ENCODE data around the gene BEAN1.
"Not testable (repeated sequence)": the region's sequence is repeated elsewhere in the genome, so short reads cannot be mapped to it uniquely, and the experiment has no call there.

BEAN1 gene

DNA sequence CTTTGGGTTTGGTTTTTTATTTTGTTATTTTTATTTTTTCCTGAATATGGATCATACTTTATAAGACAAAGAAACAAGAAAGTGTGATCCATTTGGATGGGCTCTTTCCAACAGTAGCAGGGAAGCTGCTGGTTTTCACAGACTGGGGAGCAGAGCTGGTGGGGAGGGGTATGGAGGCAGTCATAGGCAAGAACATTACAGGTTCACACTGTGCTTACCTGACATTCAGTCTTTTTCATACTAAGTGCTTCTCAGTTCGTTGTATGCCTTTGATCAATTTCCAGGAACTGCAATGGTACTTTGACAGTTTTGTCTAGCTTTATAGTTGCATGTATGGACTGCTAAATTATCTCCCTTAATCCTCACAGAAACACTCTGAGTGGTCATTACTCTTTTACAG is 27.7 kb downstream of the BEAN1 start:
- no peaks in the 10 kb centered on the region for H3K36me3 Mint-ChIP-seq (ENCODE audit: low read depth)
- H3K27ac Mint-ChIP-seq: no peak overlapping the region
- no peaks in the 10 kb centered on the region for H3K4me1 Mint-ChIP-seq (ENCODE audit: low read depth)
- H3K4me3 Mint-ChIP-seq: no peak overlapping the region
- H3K27me3 Mint-ChIP-seq: peaks cover 28% of the 10 kb centered on the region
- intact Hi-C loops (cut with micrococcal nuclease): no loop called here
- no peaks in the 10 kb centered on the region for H3K9me3 Mint-ChIP-seq

DNA sequence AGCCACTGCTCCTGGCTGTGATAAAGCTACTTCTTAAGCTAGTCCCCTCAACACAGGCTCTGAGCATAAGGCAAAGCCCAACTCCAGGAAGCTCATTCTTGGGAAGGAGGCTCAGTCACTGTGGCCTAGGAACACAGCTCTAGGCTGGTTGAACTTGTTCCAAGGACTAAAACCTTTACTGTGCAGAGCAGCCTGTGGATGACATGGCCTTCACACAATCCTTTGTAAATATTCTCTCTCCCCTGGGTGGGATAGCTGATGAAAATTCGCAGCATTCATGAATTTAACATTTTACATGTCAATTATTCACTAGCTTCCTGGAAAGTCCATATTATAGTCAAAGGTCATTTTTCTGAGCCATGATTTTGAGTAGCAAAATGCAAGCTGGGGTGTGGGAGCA is 28.9 kb downstream of the BEAN1 start:
- Mint-ChIP-seq H3K9me3 (no peaks in the 10 kb centered on the region), H3K27me3 (peaks cover 35% of the 10 kb centered on the region), H3K4me3 (no peak overlapping the region), H3K36me3 (ENCODE audit: low read depth) (no peaks in the 10 kb centered on the region), H3K4me1 (ENCODE audit: low read depth) (no peaks in the 10 kb centered on the region), H3K27ac (no peak overlapping the region)
- intact Hi-C loops (cut with micrococcal nuclease): no loop called here

DNA sequence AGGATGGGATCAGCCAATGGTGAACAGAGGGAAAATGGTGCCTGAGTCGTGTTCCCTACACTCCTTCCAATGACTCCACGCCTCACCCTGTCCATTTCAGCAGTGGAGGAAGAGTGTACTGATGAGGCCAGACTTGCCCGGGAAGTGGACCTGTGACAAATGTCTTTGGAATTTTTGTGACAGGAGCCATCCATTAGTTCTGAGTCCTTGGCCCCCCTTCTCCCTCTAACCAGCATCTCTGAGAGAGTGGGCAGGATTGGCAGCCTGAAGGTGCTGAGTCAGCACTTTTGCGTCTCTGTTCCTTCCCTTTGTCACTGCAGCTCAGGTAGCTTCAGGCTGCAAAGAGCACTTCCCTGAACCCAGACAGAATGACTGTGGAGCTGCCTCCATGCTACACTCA is 30.8 kb downstream of the BEAN1 start:
- no peak overlapping the region for H3K4me3 Mint-ChIP-seq
- no peaks in the 10 kb centered on the region for H3K4me1 Mint-ChIP-seq (ENCODE audit: low read depth)
- no peaks in the 10 kb centered on the region for H3K9me3 Mint-ChIP-seq
- peaks cover 49% of the 10 kb centered on the region for H3K27me3 Mint-ChIP-seq
- intact Hi-C loops (cut with micrococcal nuclease): no loop called here
- H3K27ac Mint-ChIP-seq: no peak overlapping the region
- H3K36me3 Mint-ChIP-seq (ENCODE audit: low read depth): no peaks in the 10 kb centered on the region

DNA sequence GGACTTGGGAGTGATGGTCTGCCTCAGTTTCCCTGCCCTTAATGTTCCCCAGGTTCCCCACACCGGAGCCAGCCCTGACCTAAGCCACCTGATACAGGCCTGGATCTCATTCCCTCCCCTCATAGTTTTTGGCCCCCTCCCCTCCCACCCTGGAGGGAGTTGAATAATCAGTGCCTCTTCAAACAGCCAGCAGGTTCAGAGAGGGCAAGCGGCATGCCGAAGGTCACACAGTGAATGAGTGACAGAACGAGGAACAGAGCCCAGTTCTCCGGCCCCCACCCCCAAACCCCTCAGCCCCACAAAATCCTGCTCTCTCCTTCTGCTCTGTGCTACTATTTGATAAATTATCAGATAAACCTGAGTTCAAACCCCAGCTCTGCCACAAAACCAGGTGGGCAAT is 31.2 kb downstream of the BEAN1 start:
- Mint-ChIP-seq H3K36me3 (ENCODE audit: low read depth) (no peaks in the 10 kb centered on the region), H3K9me3 (no peaks in the 10 kb centered on the region), H3K27ac (no peak overlapping the region), H3K4me1 (ENCODE audit: low read depth) (no peaks in the 10 kb centered on the region), H3K4me3 (no peak overlapping the region), H3K27me3 (peaks cover 51% of the 10 kb centered on the region)
- intact Hi-C loops (cut with micrococcal nuclease): no loop called here

DNA sequence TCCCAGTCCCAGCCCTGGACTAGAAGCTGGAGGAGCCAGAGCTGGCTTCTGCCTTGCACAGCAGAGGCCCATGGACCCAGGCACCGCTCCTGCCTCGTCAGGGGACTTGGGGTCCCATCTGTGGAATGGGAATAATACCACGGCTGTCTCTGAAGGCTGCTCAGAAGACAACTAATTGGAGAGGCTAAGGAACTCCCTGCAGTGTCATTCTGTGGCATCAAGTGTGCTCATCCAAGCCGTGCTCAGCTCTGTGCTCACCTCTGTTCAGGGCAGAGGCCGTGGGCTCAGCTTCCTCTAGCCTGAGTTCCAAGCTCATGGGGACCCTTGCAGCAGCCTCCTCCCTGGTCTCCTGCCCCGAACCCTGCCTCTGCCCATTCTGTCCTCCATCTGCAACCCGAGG is 31.8 kb downstream of the BEAN1 start:
- intact Hi-C loops (cut with micrococcal nuclease): no loop called here
- H3K27me3 Mint-ChIP-seq: peaks cover 57% of the 10 kb centered on the region
- no peaks in the 10 kb centered on the region for H3K9me3 Mint-ChIP-seq
- no peak overlapping the region for H3K27ac Mint-ChIP-seq
- H3K36me3 Mint-ChIP-seq (ENCODE audit: low read depth): no peaks in the 10 kb centered on the region
- no peaks in the 10 kb centered on the region for H3K4me1 Mint-ChIP-seq (ENCODE audit: low read depth)
- no peak overlapping the region for H3K4me3 Mint-ChIP-seq

DNA sequence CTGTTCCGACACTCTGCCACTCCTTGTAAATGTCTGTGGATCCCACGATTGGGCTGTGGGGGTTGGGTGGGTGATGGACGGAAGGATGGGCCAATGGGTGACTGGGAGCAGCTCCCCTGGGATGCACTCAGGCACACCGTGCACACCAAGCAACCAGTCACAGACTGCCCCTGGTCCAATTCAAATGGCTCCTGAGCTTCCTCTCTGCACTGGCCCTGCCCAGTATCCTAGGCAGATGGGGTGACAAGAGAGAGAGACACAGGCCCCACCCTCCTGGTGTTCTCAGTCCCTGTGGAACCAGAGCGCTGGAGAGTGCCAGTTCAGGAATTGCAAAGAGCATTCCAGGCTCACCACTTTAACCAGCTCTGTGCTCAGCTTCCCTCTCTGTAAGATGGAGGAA is 32.8 kb downstream of the BEAN1 start:
- intact Hi-C loops (cut with micrococcal nuclease): no loop called here
- Mint-ChIP-seq H3K27me3 (peaks cover 59% of the 10 kb centered on the region), H3K4me3 (no peak overlapping the region), H3K4me1 (ENCODE audit: low read depth) (no peaks in the 10 kb centered on the region), H3K36me3 (ENCODE audit: low read depth) (no peaks in the 10 kb centered on the region), H3K9me3 (no peaks in the 10 kb centered on the region), H3K27ac (no peak overlapping the region)

DNA sequence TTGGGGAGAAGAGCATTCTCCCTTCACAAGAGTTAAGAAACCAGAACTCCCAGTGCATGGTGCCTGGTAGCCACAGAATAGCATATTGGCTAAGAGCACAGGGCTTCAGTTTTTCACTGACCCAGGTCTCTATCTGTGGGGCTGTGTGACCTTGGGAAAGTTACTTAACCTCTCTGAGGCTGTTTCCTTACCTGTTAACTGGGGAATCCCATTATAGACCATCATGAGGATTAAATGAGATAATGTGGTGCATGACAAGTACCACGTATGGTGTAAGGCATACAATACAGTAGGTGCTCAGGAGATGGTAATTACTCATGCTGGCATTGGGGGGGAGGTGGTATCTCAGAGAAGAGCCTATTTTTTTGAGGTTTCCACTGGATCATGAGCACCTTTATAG is 33.6 kb downstream of the BEAN1 start:
- Mint-ChIP-seq H3K36me3 (ENCODE audit: low read depth) (no peaks in the 10 kb centered on the region), H3K27me3 (peaks cover 59% of the 10 kb centered on the region), H3K4me3 (no peak overlapping the region), H3K4me1 (ENCODE audit: low read depth) (no peaks in the 10 kb centered on the region), H3K27ac (no peak overlapping the region), H3K9me3 (no peaks in the 10 kb centered on the region)
- intact Hi-C loops (cut with micrococcal nuclease): no loop called here

DNA sequence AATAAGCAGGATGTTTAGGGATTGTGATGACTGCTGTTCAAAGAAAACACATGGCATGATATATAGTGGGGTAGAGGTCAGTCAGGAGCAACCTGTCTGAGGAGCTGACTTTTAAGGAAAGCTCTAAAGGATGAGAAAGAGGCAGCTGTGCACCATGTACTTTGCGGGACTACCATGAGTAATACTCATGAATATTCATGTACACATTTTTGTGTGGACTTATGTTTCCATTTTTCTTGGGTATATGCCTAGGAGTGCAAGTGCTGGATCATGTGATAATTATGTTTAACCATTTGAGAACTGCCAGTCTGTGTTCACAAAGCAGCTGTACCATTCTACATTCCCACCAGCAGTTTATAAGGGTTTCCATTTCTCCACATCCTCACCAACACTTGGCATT is 35.8 kb downstream of the BEAN1 start:
- H3K4me1 Mint-ChIP-seq (ENCODE audit: low read depth): no peaks in the 10 kb centered on the region
- H3K9me3 Mint-ChIP-seq: no peaks in the 10 kb centered on the region
- no peaks in the 10 kb centered on the region for H3K36me3 Mint-ChIP-seq (ENCODE audit: low read depth)
- peaks cover 56% of the 10 kb centered on the region for H3K27me3 Mint-ChIP-seq
- no peak overlapping the region for H3K27ac Mint-ChIP-seq
- no peak overlapping the region for H3K4me3 Mint-ChIP-seq
- intact Hi-C loops (cut with micrococcal nuclease): no loop called here

DNA sequence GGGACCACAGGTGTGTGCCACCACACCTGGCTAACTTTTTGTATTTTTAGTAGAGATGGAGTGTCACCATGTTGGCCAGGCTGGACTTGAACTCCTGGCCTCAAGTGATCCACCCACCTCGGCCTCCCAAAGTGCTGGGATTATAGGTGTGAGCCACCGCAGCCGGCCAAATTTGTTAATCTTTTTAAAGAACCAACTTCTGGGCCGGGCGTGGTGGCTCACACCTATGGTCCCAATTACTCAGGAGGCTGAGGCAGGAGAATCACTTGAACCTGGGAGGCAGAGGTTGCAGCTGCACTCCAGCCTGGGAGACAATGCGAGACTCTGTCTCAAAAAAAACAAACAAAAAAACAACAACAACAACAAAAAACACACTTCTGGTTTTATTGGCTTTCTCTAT is 38.9 kb downstream of the BEAN1 start:
- peaks cover 47% of the 10 kb centered on the region for H3K27me3 Mint-ChIP-seq
- H3K4me1 Mint-ChIP-seq (ENCODE audit: low read depth); H3K27ac Mint-ChIP-seq; intact Hi-C loops (cut with micrococcal nuclease); H3K4me3 Mint-ChIP-seq; H3K9me3 Mint-ChIP-seq; H3K36me3 Mint-ChIP-seq (ENCODE audit: low read depth): not testable (repeated sequence)

DNA sequence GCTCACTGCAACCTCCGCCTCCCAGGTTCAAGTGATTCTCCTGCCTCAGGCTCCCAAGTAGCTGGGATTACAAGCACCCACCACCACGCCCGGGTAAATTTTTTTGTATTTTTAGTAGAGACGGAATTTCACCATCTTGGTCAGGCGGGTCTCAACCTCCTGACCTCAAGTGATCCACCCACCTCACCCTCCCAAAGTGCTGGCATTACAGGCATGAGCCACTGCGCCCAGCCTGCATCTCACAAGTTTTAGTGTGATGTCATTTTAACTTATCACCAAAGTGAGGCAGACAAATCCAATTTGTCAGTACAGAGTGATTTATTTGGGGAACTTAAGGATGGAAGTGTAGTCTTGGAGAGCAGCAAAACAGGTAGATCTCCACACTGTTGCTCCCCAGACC is 39.5 kb downstream of the BEAN1 start:
- H3K27me3 Mint-ChIP-seq: peaks cover 46% of the 10 kb centered on the region

DNA sequence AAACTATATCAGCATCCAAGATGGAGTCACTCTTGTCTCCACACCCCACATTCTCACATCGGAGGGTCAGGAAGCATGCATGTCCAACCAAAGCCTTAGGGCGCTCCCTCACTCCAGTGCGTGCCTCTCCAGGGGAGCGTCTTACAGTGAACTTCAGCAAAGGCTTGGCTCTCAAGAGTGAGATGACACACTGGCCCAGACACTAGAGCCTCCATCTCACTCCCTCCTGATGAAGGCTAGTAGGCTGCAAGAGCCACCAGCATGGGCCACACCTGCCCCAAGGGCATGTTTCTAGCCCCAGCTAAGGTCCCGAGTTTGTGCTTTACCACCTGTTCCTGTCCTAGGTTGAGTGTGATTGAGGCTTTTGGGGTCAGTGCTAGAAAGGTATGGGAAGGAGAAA is 40.5 kb downstream of the BEAN1 start:
- H3K27me3 Mint-ChIP-seq: peaks cover 44% of the 10 kb centered on the region
- H3K4me1 Mint-ChIP-seq (ENCODE audit: low read depth): no peaks in the 10 kb centered on the region
- H3K27ac Mint-ChIP-seq: no peak overlapping the region
- no peaks in the 10 kb centered on the region for H3K36me3 Mint-ChIP-seq (ENCODE audit: low read depth)
- H3K9me3 Mint-ChIP-seq: no peaks in the 10 kb centered on the region
- intact Hi-C loops (cut with micrococcal nuclease): no loop called here
- no peak overlapping the region for H3K4me3 Mint-ChIP-seq

More for the DNA sequence above, 39.5 kb downstream of the BEAN1 start:
- H3K27ac Mint-ChIP-seq; intact Hi-C loops (cut with micrococcal nuclease); H3K36me3 Mint-ChIP-seq (ENCODE audit: low read depth); H3K4me3 Mint-ChIP-seq; H3K4me1 Mint-ChIP-seq (ENCODE audit: low read depth); H3K9me3 Mint-ChIP-seq: not testable (repeated sequence)

DNA sequence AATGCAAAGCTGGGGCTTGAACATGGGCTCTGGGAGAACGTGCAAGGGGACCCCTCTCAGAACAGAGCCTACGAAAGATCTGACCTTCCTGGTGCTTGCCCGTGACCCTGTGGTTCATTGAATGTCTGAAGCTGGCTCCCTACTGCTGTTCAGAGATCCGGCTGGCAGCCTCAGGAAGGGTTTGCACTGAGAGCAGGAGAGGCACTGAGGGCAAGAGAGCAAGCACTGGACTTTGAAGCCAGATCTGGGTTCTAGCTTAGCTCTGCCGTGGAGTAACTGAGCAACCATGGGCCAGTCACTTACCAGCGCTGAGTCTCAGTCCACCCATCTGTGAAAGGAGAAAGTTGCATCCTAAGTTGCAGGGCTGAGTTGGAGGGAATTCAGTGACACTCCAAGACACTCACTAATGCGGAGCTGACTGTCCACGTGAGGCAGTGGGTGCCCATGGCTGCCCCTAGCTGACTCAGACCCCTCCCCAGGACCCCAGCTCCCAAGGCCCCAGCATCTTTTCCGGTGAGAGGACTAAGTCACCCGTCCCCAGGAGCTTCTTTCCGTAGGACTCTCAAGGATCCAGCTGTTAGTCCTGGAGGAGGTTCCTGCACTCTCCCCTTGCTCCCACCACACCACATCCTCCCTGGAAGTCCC is 41.3 kb downstream of the BEAN1 start:
- H3K9me3 Mint-ChIP-seq: no peaks in the 10 kb centered on the region
- no peaks in the 10 kb centered on the region for H3K36me3 Mint-ChIP-seq (ENCODE audit: low read depth)
- intact Hi-C loops (cut with micrococcal nuclease): no loop called here
- H3K4me3 Mint-ChIP-seq: no peak overlapping the region
- no peaks in the 10 kb centered on the region for H3K4me1 Mint-ChIP-seq (ENCODE audit: low read depth)
- H3K27me3 Mint-ChIP-seq: peaks cover 38% of the 10 kb centered on the region
- H3K27ac Mint-ChIP-seq: no peak overlapping the region

DNA sequence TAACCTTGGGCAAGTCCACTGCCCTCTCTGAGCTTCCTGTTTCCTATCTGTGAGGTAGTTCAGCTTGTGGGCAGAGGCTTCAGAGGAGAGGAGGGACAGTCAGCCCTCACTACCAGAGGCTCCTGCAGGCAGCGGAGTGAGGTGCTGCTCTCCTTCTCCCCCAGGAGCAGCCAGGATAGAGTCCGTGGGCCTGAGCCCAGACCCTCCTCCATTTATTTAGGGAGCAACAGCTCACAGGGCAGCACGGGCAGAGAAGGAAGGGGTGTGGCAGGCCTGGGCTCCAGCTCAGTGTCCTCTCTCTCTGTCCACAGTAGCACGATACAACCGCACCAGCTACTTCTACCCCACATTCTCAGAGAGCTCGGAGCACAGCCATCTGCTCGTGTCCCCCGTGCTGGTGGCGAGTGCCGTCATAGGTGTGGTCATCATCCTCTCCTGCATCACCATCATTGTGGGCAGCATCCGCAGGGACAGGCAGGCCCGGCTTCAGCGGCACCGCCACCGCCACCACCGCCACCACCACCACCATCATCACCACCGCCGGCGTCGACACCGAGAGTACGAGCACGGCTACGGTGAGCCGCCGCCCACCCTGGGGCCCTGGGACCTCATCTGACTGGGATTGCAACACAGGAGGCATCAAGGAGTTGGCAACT is 42.3 kb downstream of the BEAN1 start:
- Mint-ChIP-seq H3K27ac (no peak overlapping the region), H3K4me1 (ENCODE audit: low read depth) (peaks cover under 1% of the 10 kb centered on the region), H3K36me3 (ENCODE audit: low read depth) (no peaks in the 10 kb centered on the region), H3K27me3 (peaks cover 32% of the 10 kb centered on the region), H3K4me3 (no peak overlapping the region), H3K9me3 (no peaks in the 10 kb centered on the region)
- intact Hi-C loops (cut with micrococcal nuclease): no loop called here

DNA sequence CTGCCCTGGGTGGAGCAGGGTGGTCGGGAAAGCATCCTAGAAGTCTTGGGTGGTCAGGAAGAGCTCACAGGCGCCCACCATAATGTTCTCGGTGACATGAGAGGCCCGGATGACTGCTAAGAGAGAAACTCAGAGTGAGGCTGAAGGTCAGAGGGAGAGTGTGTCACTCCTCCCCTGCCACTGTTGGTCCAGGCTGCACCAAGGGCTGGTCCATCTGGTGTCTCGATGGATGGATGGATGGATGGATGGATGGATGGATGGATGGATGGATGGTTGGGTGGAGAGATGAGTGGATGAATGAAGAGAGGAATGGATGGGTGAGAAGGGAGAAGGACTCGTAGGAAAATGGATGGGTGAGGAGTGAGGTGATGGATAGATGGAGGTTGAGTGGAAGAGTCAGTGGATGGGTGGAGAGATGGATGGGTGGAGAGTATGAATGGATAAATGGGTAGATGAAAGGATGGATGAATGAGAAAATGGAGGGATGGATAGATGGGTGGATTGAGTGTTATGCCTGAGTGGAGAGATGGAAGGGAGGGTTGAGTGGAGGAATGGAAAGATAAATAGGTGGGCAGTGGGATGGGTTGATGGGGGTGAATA is 43.0 kb downstream of the BEAN1 start:
- Mint-ChIP-seq H3K36me3 (ENCODE audit: low read depth) (no peaks in the 10 kb centered on the region), H3K4me1 (ENCODE audit: low read depth) (peaks cover 7% of the 10 kb centered on the region), H3K9me3 (no peaks in the 10 kb centered on the region), H3K27me3 (peaks cover 38% of the 10 kb centered on the region), H3K27ac (no peak overlapping the region), H3K4me3 (no peak overlapping the region)
- intact Hi-C loops (cut with micrococcal nuclease): no loop called here

DNA sequence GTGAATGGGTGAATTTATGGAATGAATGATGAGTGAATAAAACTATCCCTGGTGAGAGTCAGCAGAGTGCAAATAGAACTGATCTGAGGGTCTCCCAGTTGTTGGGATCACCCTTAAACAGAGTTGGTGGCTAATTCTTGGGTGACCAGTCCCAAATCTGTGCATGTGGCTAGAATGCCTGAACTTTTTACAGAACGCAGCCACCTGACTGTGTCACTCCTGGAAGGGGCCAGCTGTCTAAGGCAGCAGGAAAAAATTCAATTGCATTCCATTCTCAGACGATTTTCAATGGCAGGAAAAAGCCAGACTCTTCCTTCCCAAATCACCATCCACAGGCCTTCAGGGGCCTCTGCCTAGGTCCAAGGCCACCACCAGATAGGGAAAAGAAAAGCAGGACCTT is 43.5 kb downstream of the BEAN1 start:
- Mint-ChIP-seq H3K36me3 (ENCODE audit: low read depth) (no peaks in the 10 kb centered on the region), H3K4me1 (ENCODE audit: low read depth) (peaks cover 10% of the 10 kb centered on the region), H3K9me3 (no peaks in the 10 kb centered on the region), H3K27me3 (peaks cover 40% of the 10 kb centered on the region), H3K27ac (no peak overlapping the region), H3K4me3 (no peak overlapping the region)
- intact Hi-C loops (cut with micrococcal nuclease): no loop called here

All from dendritic cell treated with granulocyte-macrophage colony-stimulating factor and Interleukin-4, amounts not matched to agents 40 ng/mL and 50 ng/mL, for 4 days (primary cell).